Spleen (tissue), 11 donors: ENCODE measurements around the gene RAB15. TPM values are rescaled to one million over a fixed set of nuclear protein-coding genes. Genes with fewer than 3 reads are reported as not detected.

ENCODE experiments used
- DNase-seq: peaks from one replicate; pipeline ENCODE4 v3.0.0-alpha.2; 2020
- H3K27ac ChIP-seq, 8 donors: fragments of 200-600 bp; sonication (generic) in 7 of 8; 1 replicate in 4 of 8; 2 replicates in 4 of 8; pipeline versions ENCODE4 v1.5.0 to v1.8.0; 2016 to 2021; ENCODE audit warnings: inconsistent platforms in 4 of 8, mild to moderate bottlenecking in 4 of 8, moderate library complexity in 1 of 8
- H3K27me3 ChIP-seq, 7 donors: fragments of 200-600 bp; sonication (generic) in 6 of 7; replicated peaks in 1 of 7; 1 replicate in 4 of 7; 2 replicates in 3 of 7; pipeline versions ENCODE4 v1.5.0 to v1.8.0; 2016 to 2021; ENCODE audit warnings: inconsistent platforms in 3 of 7, mild to moderate bottlenecking in 1 of 7
- H3K36me3 ChIP-seq, 6 donors: fragments of 200-600 bp; sonication (generic) in 5 of 6; 1 replicate in 4 of 6; 2 replicates in 2 of 6; pipeline versions ENCODE4 v1.5.0 to v1.8.0; 2016 to 2021; ENCODE audit warnings: inconsistent platforms in 2 of 6
- H3K4me1 ChIP-seq, 6 donors: fragments of 200-600 bp; sonication (generic) in 5 of 6; 1 replicate in 3 of 6; 2 replicates in 3 of 6; pipeline versions ENCODE4 v1.5.0 to v1.8.0; 2016 to 2021; ENCODE audit warnings: inconsistent platforms in 3 of 6
- H3K4me3 ChIP-seq, 8 donors: fragments of 200-600 bp; sonication (generic) in 7 of 8; 1 replicate in 4 of 8; 2 replicates in 4 of 8; pipeline versions ENCODE4 v1.5.0 to v1.8.0; 2016 to 2021; ENCODE audit warnings: inconsistent platforms in 4 of 8, mild to moderate bottlenecking in 4 of 8, moderate library complexity in 2 of 8
- H3K9me3 ChIP-seq, 8 donors: fragments of 200-600 bp; sonication (generic) in 7 of 8; 1 replicate in 4 of 8; 2 replicates in 4 of 8; pipeline versions ENCODE4 v1.5.0 to v1.8.0; 2016 to 2021; ENCODE audit warnings: inconsistent platforms in 4 of 8
- CTCF ChIP-seq, 11 experiments: fragments of 200-600 bp in 7 of 11; fragments of 450-650 bp in 4 of 11; sonication (generic) in 4 of 11; IDR thresholded peaks in 8 of 11; conservative IDR thresholded peaks in 3 of 11; 1 replicate in 7 of 11; 2 replicates in 4 of 11; pipeline versions ENCODE4 v1.4.0 to v1.8.0; 2016 to 2021; ENCODE audit warnings: antibody characterized with exemption in 11 of 11, inconsistent platforms in 4 of 11, mild to moderate bottlenecking in 1 of 11
- POLR2A ChIP-seq, 3 donors: fragments of 450-650 bp; IDR thresholded peaks; one replicate each; pipeline ENCODE4 v1.5.1; 2017; ENCODE audit warnings: antibody characterized with exemption in 3 of 3, mild to moderate bottlenecking in 1 of 3
- POLR2AphosphoS5 ChIP-seq, 3 donors: sonication (generic); formaldehyde crosslinking; IDR thresholded peaks; one replicate each; pipeline ENCODE4 v1.5.1; 2017; ENCODE audit warnings: antibody characterized with exemption in 3 of 3
- WGBS, 5 donors: extraction: QIAGEN DNeasy Blood & Tissue Kit in 3 of 5; methylation state at CpG; one replicate each; pipeline versions ENCODE4 v1.1.5 to v1.1.7; 2013 to 2018; 5-methylcytosine and 5-hydroxymethylcytosine counted together
- intact Hi-C: fragments of 100-400 bp; cut with DNase I; formaldehyde crosslinking; loops from one replicate; pipeline ENCODE4 v1.15.0; 2023; ENCODE audit warnings: low total_unique reads
- polyA plus RNA-seq, 3 donors: library from polyadenylated mRNA; stranded (reverse); fragments of 200-250 nt; gene quantifications; one replicate each; pipeline ENCODE4 v1.2.1, GENCODE V29; 2013
- total RNA-seq, 7 donors: library from RNA; depleted of rRNA in 3 of 7; stranded (reverse); fragments of >200 nt in 3 of 7; fragmentation: NEBNext Ultra II Directional in 4 of 7; extraction: Animal tissue kit (Norgen Biotek cat#: 25700) in 4 of 7; gene quantifications; one replicate each; pipeline versions ENCODE4 v1.1.0 to v1.2.1, GENCODE V29; 2016 to 2021
- donor health status: healthy with polysubstance abuse.
- donor health status: DM: no; HTN: no; CAD: no; lungs with moderate emphysema.
- donor health status: DM: no; HTN: no; CAD: no.
- donor health status: Bipolar disorder and iron deficiency.
- donor health status: healthy.
- donor health status: DM: no; HTN: no; CAD: no.
- donor health status: DM: yes; HTN: yes; CAD: no.

The RAB15 gene
- total and polyA plus RNA-seq, 10 donors: 1.2 to 7.0 (median 2.2) TPM

GRCh38 chr14:64938972-64939816 lies 32.9 kb downstream of the RAB15 start:
- peaks cover 0 to 98% (median 15%) of the 10 kb centered on the region in 6 donors for H3K36me3 ChIP-seq
- 94 to 96% (median 95%) methylated on average over 17 of the region's 17 CpGs for WGBS, 5 donors
- no peak overlapping the region for H3K27ac ChIP-seq
- TF ChIP-seq POLR2A (IDR thresholded peaks at IDR 0.05) (no peak), CTCF (IDR thresholded peaks at IDR 0.05 in 8 of 11, conservative IDR thresholded peaks at IDR 0.05 in 3 of 11) (no peak), POLR2AphosphoS5 (IDR thresholded peaks at IDR 0.05) (no peak)
- no peak overlapping the region for H3K4me3 ChIP-seq
- H3K4me1 ChIP-seq: peaks cover 0 to 43% (median 10%) of the 10 kb centered on the region in 6 donors
- DNase-seq: no peak
- intact Hi-C loops: no loop called here
- no peaks in the 10 kb centered on the region for H3K27me3 ChIP-seq
- no peaks in the 10 kb centered on the region for H3K9me3 ChIP-seq

GRCh38 chr14:64937821-64938193 lies 34.3 kb downstream of the RAB15 start:
- intact Hi-C loops: no loop called here
- H3K4me3 ChIP-seq: no peak overlapping the region
- no peaks in the 10 kb centered on the region for H3K9me3 ChIP-seq
- H3K4me1 ChIP-seq: peaks cover 0 to 33% (median 5%) of the 10 kb centered on the region in 6 donors
- H3K27me3 ChIP-seq: no peaks in the 10 kb centered on the region
- no peak for TF ChIP-seq POLR2AphosphoS5 (IDR thresholded peaks at IDR 0.05)
- TF ChIP-seq CTCF (IDR thresholded peaks at IDR 0.05 in 8 of 11, conservative IDR thresholded peaks at IDR 0.05 in 3 of 11): no peak
- no peak for TF ChIP-seq POLR2A (IDR thresholded peaks at IDR 0.05)
- DNase-seq: no peak
- WGBS, 5 donors: 86 to 100% (median 96%) methylated on average over 1 of the region's 1 CpG
- no peak overlapping the region for H3K27ac ChIP-seq
- H3K36me3 ChIP-seq: peaks cover 0 to 98% (median 27%) of the 10 kb centered on the region in 6 donors

GRCh38 chr14:64937171-64937820 lies 34.8 kb downstream of the RAB15 start:
- H3K4me3 ChIP-seq: no peak overlapping the region
- no peaks in the 10 kb centered on the region for H3K27me3 ChIP-seq
- H3K27ac ChIP-seq: peak overlapping the region in 1 of 8 donors; percentile 8
- TF ChIP-seq POLR2A (IDR thresholded peaks at IDR 0.05): no peak
- no peak for TF ChIP-seq POLR2AphosphoS5 (IDR thresholded peaks at IDR 0.05)
- no peak for TF ChIP-seq CTCF (IDR thresholded peaks at IDR 0.05 in 8 of 11, conservative IDR thresholded peaks at IDR 0.05 in 3 of 11)
- 82 to 86% (median 84%) methylated on average over 1 of the region's 1 CpG for WGBS, 5 donors
- intact Hi-C loops: no loop called here
- H3K36me3 ChIP-seq: peaks cover 0 to 98% (median 29%) of the 10 kb centered on the region in 6 donors
- no peak for DNase-seq
- H3K4me1 ChIP-seq: peaks cover 0 to 31% (median 5%) of the 10 kb centered on the region in 6 donors
- H3K9me3 ChIP-seq: no peaks in the 10 kb centered on the region

- intact Hi-C loops: no loop called here
- H3K27me3 ChIP-seq: no peaks in the 10 kb centered on the region
- TF ChIP-seq CTCF (IDR thresholded peaks at IDR 0.05 in 8 of 11, conservative IDR thresholded peaks at IDR 0.05 in 3 of 11): no peak
- TF ChIP-seq POLR2A (IDR thresholded peaks at IDR 0.05): no peak
- no peak for TF ChIP-seq POLR2AphosphoS5 (IDR thresholded peaks at IDR 0.05)
- H3K36me3 ChIP-seq: peaks cover 0 to 98% (median 42%) of the 10 kb centered on the region in 6 donors
- no peak for DNase-seq
- H3K27ac ChIP-seq: peak overlapping the region in 3 of 8 donors; percentile 7 to 37 (median 11)
- H3K4me3 ChIP-seq: no peak overlapping the region
- H3K9me3 ChIP-seq: no peaks in the 10 kb centered on the region
- H3K4me1 ChIP-seq: peaks cover 0 to 40% (median 5%) of the 10 kb centered on the region in 6 donors
- WGBS, 5 donors: 71 to 79% (median 76%) methylated on average over 2 of the region's 2 CpGs
These were observed 36.6 kb downstream of the RAB15 start for GRCh38 chr14:64935508-64935907.
